Upper lobe of right lung (tissue), 1 donor: Measurements from ENCODE around the gene TNFRSF11A. TPM values are rescaled to one million over a fixed set of nuclear protein-coding genes. Genes with fewer than 3 reads are reported as not detected.

Source experiments
- ATAC-seq: fragments of 200-7000 bp; cut with Tn5 transposase; one replicate; pipeline ENCODE4 v1.9.1; 2020; ENCODE audit warnings: mild to moderate bottlenecking, moderate library complexity
- DNase-seq: peaks from one replicate; pipeline ENCODE4 v3.0.0-alpha.2; 2020
- H3K27ac ChIP-seq: fragments of 200-600 bp; one replicate; pipeline ENCODE4 v1.8.0; 2022
- H3K27me3 ChIP-seq: fragments of 200-600 bp; one replicate; pipeline ENCODE4 v1.8.0; 2022; ENCODE audit warnings: mild to moderate bottlenecking
- H3K36me3 ChIP-seq: fragments of 200-600 bp; one replicate; pipeline ENCODE4 v1.8.0; 2022
- H3K4me1 ChIP-seq: fragments of 200-600 bp; one replicate; pipeline ENCODE4 v1.8.0; 2022
- H3K4me3 ChIP-seq: fragments of 200-600 bp; one replicate; pipeline ENCODE4 v1.8.0; 2022; ENCODE audit warnings: mild to moderate bottlenecking
- H3K9me3 ChIP-seq: fragments of 200-600 bp; one replicate; pipeline ENCODE4 v1.8.0; 2022
- CTCF ChIP-seq: fragments of 200-600 bp; IDR thresholded peaks from one replicate; pipeline ENCODE4 v1.8.0; 2022; ENCODE audit warnings: antibody characterized with exemption
- intact Hi-C: fragments of 100-400 bp; cut with DNase I; formaldehyde crosslinking; loops from one replicate; pipeline ENCODE4 v1.11.0; 2022
- total RNA-seq: library from RNA; stranded (reverse); fragmentation: NEBNext Ultra II Directional; extraction: Animal tissue kit (Norgen Biotek cat#: 25700); gene quantifications from one replicate; pipeline ENCODE4 v1.2.1, GENCODE V29; 2021
- donor health status: DM: no; HTN: yes; CAD: no; lungs with severe emphysema.

The TNFRSF11A gene
- total RNA-seq, 1 donor from 2014 or later = 2.5 TPM

DNA sequence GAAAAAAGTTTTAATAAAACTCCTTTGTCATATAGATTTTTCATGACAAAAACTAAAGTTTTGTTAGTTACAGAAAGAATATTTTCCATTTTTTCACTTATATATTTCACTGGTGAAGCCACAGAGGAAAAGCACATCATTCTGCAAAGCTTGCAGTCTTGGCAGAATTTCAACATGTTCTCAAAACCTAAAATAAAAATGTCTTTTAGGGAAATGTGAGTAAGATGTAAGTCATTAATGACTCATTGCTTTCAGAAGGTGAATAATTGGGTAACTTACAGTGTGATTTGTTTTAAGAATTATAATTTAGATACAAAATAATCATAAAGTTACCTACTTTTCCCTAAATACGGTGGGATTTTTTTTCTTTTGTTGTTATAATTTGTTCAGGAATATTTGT, 43.4 kb upstream of the TNFRSF11A start:
- H3K36me3 ChIP-seq = peaks cover 53% of the 10 kb centered on the region
- intact Hi-C loops = no loop called here
- no peak for DNase-seq

DNA sequence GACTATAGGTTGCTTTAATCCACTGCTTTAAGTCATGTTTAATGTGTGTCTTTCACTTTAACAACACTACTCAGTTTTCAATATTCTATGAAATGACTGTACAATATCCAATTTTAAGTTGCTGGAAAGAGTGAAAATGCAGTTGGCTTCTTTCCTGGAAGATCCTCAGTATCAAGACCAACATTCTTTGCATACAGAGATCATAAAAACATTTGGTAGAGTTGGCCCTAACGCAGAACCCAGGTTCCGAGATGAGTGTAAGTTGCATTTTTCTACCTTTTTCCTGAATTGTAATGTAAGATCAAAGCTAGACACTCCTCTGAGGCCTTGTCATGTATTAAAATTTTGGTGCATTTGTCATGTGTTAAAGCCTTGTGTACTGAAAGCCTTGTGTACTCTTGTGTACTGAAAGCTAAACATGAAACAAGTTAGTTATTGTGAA, 42.9 kb upstream of the TNFRSF11A start:
- Histone ChIP-seq H3K27me3 (no peaks in the 10 kb centered on the region), H3K36me3 (peaks cover 51% of the 10 kb centered on the region), H3K27ac (no peak overlapping the region), H3K4me3 (no peak overlapping the region), H3K9me3 (no peaks in the 10 kb centered on the region), H3K4me1 (no peaks in the 10 kb centered on the region)
- TF ChIP-seq CTCF = no peak
- no peak for DNase-seq
- intact Hi-C loops = no loop called here
- no peak for ATAC-seq

More for the DNA sequence above, 43.4 kb upstream of the TNFRSF11A start:
- no peak for ATAC-seq
- no peaks in the 10 kb centered on the region for H3K9me3 ChIP-seq
- H3K4me3 ChIP-seq = no peak overlapping the region
- no peaks in the 10 kb centered on the region for H3K4me1 ChIP-seq
- TF ChIP-seq CTCF = no peak
- H3K27ac ChIP-seq = no peak overlapping the region
- no peaks in the 10 kb centered on the region for H3K27me3 ChIP-seq

GRCh38 chr18:62284637-62285036, 40.5 kb upstream of the TNFRSF11A start:
- intact Hi-C loops = no loop called here
- no peak for ATAC-seq
- H3K36me3 ChIP-seq = peaks cover 36% of the 10 kb centered on the region
- H3K27me3 ChIP-seq = no peaks in the 10 kb centered on the region
- no peaks in the 10 kb centered on the region for H3K9me3 ChIP-seq
- no peaks in the 10 kb centered on the region for H3K4me1 ChIP-seq
- no peak for TF ChIP-seq CTCF
- no peak for DNase-seq
- H3K4me3 ChIP-seq = no peak overlapping the region
- H3K27ac ChIP-seq = no peak overlapping the region

GRCh38 chr18:62285281-62285680, 39.8 kb upstream of the TNFRSF11A start:
- intact Hi-C loops = no loop called here
- no peak for TF ChIP-seq CTCF
- no peaks in the 10 kb centered on the region for H3K27me3 ChIP-seq
- H3K36me3 ChIP-seq = peaks cover 32% of the 10 kb centered on the region
- ATAC-seq = no peak
- H3K4me1 ChIP-seq = no peaks in the 10 kb centered on the region
- DNase-seq = no peak
- no peaks in the 10 kb centered on the region for H3K9me3 ChIP-seq
- no peak overlapping the region for H3K4me3 ChIP-seq
- H3K27ac ChIP-seq = no peak overlapping the region

GRCh38 chr18:62287781-62288664, 37.1 kb upstream of the TNFRSF11A start:
- intact Hi-C loops = no loop called here
- no peaks in the 10 kb centered on the region for H3K4me1 ChIP-seq
- no peak overlapping the region for H3K4me3 ChIP-seq
- DNase-seq (no peak), ATAC-seq (no peak)
- no peak overlapping the region for H3K27ac ChIP-seq
- H3K27me3 ChIP-seq = no peaks in the 10 kb centered on the region
- H3K36me3 ChIP-seq = peaks cover 28% of the 10 kb centered on the region
- no peaks in the 10 kb centered on the region for H3K9me3 ChIP-seq
- no peak for TF ChIP-seq CTCF
